NOMO-1 treated with dmso at 0.1 percent for 144 hours (cell line): ENCODE measurements around the gene SLC36A2.
"Not testable (repeated sequence)": the region's sequence is repeated elsewhere in the genome, so short reads cannot be mapped to it uniquely, and the experiment has no call there.

ENCODE experiments used
- DNase-seq: peaks from one replicate; lab custom pipeline; 2025; ENCODE audit not compliant: unreplicated experiment; lab: John Stamatoyannopoulos, UW

The SLC36A2 gene

DNA sequence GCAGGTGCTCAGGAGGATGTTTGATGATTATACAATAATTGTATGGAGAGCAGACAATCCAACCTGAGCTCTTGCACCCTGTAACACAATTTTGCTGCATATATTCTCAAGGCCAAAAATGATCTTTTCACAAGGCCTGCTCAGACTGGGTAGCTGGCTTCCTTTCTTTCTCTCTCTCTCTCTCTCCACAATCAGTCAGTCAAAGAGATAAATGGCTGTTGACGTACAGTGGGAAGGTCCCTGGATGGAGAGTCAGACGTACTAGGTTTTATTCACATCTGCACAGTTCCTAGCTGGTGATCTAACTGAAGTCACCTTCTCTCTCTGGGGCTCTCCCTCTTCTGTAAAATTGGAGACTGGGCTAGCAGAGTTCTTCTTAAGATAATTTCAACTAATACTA, 19.8 kb downstream of the SLC36A2 start:
- no peak for DNase-seq

DNA sequence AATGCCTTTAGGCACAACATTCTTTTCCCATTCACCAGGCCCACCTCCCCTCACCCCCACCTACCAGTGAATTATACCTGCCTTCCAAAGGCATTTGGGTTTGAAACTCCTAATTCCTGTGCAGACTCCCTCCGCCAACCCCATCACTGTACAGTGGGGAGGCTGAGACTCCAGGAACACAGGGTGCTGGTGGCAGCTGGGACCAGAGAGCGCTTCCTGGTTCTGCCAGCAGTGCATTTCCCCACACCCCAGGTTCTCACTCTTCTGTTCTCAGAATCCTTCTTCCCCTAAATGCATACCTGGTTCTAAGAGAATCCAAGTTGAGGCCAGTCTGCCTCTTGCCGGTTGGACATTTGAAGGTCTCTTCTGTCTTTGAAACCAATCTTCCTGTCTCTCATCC, 21.1 kb downstream of the SLC36A2 start:
- no peak for DNase-seq

DNA sequence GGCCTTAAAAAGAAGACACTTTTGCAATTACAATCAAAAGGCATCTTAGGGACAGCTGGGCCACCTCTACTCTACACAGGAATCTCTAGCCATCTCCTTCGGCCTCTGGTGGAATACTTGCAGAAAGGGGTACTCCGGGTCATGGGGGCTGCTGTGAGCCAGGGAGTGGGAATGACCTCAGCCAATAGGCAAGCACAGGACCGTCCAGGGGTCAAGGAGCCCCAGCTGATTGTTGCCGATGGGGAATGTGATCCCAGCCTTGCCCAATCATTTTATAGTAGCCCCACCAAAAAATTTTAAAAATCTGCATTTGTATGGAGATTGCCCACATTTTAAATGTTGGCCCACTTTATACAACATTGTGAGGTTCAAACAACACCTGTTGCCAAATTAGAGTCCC, 26.9 kb downstream of the SLC36A2 start:
- DNase-seq, result no peak

DNA sequence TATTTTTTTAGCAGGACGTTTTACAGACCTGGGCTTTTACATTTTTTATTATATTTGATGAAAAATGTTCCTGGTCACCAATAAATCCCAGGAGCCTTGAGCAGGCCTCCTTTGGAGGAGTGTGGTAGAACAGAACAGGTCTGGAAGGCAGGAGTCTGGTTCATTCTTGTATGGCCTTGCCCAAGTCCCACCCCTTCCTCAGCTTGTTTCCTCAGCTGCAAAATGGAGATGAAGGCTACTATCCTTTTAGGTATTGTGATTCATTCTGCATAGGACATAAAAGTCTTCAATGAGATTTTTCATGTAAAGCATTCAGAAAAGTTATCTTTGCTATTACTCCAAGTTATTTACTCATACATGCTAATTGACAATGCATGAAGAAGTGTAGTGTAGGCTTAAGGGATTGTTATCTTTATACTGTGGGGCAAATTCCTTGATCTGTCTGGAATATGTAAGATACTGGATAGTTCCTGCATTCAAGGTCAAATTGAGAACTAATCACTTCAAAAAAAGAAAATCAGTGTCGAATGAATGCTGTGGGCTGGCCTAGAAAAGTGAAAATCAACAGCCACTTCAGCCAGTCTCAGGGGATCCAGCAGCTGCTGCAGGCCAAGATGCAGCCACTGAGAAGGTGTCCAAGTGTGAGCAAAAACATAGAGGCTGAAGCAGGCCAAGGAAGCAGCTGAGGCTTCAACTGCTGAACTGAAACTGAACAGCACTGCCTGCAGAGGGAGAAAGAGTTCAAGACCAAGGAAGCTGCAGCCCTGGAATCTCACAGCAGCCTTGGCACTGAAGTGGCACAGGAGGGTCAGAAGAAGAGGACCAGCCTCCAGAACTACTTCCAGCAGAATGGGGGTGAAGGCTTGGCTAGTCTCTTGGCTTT, 28.3 kb downstream of the SLC36A2 start:
- no peak for DNase-seq

DNA sequence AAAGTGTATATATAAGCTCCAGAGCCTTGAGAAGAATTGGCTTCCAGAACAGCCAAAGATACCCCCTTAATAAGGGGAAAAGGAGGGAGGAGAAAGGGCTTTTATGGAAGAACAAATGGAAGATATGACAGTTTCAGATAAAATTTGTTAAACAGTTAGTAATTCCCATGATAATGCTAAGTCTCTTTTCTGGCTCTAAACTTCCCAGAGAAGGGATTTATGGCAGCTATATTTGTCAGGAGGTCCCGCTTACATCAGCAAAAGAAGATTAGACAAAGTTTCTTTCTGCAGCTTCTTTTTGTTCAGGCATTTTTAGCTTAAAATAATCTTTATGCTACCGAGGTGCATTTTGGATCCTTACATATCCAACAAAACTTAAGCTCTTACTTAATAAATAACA, 29.5 kb downstream of the SLC36A2 start:
- DNase-seq, result no peak

DNA sequence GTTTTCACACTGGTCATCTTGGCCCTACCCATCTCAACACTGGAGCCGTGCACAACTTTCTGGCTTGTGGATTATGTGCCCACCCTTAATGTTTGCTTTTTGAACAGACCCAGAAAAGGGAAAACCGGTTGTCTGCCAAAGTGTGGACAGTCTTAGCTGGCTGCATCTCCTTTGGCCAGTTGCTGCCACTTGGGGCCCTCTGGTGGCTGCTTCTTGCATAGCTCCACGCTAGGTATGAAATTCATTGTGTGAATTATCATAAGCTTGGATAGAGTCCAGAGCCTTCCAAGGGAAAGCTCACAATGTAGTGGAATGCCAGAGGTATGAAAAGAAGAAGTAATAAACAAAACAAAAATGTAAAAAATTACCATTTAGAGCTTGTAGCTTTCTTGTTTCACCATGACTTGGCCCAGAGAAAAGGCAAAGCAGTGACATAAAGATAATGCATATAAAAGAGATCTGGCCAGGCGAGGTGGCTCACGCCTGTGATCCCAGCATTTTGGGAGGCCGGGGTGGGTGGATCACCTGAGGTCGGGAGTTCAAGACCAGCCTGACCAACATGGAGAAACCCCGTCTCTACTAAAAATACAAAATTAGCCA, 31.3 kb downstream of the SLC36A2 start:
- DNase-seq, result no peak

DNA sequence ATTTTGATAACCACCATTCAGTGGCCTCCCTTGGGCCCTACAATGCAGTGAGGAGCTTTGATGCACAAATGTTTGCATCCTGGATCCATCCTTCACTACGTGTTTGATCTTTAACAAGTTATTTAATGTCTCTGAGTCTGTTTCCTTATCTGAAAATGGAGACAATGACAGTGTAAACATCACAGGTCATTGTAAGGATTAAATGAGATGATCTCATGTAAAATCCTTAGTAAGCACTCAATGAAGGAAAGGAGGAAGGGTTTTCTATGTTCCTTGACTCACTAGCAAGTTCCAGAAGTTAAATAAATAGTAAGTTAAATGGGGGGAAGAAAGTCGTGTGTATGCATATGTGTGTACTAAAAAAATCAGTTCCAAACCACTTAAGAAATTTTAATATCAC, 34.0 kb downstream of the SLC36A2 start:
- no peak for DNase-seq

DNA sequence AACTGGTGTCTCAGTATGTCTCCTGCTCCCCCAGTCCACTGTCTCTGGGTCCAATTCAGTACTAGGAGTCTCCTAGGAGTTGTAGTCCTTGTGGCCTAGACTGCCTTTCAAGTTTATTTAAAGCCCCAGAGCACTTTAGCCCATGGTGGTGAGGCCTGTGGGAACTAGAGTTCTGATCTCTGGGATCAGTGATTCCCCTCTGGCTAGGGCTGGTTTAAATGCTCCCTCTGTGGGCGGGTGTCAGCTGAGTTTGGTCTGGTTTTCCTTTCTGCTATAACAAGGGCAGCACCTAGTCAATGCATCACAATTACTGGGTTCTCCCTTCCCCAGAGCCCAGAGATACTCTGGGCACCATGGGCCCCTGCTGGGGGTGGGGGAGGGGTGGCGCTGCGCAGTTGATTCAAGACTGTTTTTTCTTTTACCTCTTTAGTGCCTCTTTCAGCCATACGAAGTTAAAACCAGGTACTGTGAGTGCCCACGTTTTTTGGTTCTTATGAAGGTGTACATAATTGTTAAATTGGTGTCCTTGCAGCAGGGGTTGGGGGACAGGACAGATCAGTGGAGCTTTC, 34.5 kb downstream of the SLC36A2 start:
- no peak for DNase-seq

DNA sequence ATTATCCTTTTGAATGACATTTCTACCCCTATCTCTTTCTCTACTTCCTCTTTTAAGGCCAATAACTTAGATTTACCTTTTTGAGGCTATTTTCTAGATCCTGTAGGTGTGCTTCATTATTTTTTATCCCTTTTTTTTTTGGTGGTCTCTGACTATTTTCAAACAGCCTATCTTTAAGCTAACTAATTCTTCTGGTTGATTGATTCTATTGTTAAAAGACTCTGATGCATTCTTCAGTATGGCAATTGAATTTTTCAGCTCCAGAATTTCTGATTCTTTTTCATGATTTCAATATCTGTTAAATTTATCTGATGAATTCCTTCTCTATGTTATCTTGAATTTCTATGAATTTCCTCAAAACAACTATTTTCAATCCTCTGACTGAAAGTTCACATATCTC, 36.4 kb downstream of the SLC36A2 start:
- DNase-seq, result no peak

DNA sequence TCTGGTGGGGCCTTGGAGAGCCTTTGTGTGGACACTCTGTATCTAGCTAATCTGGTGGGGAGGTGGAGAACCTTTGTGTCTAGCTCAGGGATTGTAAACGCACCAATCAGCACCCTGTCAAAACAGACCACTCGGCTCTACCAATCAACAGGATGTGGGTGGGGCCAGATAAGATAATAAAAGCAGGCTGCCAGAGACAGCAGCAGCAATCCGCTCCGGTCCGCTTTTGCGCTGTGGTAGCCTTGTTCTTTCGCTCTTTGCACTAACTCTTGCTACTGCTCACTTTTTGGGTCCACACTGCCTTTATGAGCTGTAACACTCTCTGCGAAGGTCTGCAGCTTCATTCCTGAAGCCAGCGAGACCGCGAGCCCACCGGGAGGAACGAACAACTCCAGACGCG, 37.5 kb downstream of the SLC36A2 start:
- DNase-seq, result not testable (repeated sequence)

DNA sequence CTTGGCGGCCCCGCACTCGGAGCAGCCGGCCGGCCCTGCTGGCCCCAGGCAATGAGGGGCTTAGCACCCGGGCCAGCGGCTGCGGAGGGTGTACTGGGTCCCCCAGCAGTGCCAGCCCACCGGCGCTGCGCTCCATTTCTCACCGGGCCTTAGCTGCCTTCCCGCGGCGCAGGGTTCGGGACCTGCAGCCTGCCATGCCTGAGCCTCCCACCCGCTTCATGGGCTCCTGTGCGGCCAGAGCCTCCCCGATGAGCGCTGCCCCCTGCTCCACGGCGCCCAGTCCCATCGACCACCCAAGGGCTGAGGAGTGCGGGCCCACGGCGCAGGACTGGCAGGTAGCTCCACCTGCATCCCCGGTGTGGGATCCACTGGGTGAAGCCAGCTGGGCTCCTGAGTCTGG, 38.1 kb downstream of the SLC36A2 start:
- DNase-seq, result not testable (repeated sequence)

DNA sequence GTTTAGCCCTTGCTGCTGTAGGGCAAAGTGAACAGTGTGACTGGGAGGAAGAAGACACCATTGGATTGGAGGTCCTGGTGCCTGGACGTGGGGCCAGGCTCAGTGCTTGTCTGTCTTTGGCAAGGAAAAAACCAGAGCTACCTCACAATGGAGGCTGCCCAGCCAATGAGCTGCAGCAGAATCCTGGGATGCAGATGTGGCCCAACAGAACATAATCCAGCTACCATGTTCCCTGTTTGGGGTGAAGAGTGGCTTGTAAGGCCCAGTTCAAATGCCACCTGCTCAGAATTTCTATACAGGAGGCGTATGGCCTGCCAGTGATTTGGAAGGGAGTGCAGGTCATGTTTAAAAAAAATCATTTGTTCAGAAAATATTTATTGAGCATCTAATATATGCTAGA, 43.7 kb downstream of the SLC36A2 start, which contains the start of gene SLC36A3:
Gene SLC36A3, minus strand, starts transcription at position 101 of the 400 bp plus-strand sequence. CDS start 412 bp downstream, outside the sequence.
- DNase-seq, result no peak

DNA sequence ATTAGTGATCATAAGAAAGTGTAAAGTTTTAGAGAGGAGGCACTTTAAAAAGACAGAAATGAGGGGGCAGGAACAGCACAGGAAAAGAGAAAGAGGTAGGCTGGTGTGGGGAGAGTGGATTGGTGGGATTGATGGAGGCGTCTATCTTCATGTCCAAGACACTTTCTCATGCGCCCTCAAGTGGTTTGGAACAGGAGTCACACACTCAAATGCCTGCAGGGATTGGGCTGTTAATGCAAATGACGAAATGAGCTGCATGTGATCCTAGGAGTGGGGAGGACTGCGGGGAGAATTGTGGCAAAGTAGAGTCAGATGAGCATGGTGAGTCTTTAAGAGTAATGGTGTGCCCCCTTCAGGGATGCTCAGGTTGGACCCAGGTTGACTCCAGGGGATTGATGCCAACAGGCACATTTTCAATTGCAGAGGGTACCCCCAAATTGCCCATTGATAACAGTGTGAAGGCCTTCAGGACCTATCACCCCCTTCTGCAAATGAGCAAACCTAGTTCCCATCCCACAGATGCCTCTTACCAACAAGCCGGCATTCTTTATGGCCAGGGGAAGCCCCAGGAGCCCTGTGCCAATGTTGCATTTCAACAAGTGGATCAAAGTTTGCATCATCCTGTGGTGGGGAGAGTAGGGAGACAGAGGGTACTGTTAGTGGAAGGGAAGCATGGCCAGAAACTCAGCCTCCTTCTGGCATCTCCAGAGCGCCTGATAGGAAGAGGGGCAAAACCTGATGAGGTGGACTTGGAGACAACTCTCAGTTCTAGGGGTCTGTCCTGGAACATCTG, 49.1 kb downstream of the SLC36A2 start:
- DNase-seq, result peak; percentile 5

DNA sequence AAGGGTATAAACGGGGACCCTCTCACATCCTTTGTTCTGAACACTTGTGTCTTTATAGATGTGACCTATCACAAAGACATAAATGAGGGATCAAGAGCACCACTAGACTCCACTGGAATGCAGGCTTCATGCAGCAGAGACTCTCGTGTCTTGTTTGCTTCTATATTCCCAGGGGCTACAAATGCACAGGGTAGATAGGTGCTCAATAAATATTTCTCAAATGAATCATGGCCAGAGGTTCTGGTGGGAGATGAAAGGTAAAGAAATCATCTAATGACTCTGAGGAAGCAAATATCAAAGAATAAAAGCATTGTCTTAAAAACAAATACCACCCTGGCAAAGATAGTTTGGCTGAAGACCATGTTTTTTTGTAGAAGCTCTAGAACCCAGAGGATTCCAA, 50.4 kb downstream of the SLC36A2 start:
- DNase-seq, result no peak

DNA sequence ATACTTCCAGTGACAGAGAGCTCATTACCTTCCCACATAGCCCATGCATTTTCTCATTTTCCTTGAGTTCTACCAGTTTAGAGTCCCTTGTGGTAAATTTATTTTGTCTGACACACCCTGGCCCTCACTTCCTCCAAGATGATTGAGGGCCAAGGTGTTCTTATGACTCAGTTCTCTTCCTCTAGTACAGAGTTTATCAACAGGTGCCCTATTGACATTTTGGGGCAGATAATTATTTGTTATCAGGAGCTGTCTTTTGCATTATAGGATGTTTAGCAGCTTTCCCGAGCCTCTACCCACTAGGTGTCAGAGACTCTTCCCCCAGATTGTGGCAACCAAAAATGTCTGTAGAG, 50.9 kb downstream of the SLC36A2 start:
- no peak for DNase-seq

DNA sequence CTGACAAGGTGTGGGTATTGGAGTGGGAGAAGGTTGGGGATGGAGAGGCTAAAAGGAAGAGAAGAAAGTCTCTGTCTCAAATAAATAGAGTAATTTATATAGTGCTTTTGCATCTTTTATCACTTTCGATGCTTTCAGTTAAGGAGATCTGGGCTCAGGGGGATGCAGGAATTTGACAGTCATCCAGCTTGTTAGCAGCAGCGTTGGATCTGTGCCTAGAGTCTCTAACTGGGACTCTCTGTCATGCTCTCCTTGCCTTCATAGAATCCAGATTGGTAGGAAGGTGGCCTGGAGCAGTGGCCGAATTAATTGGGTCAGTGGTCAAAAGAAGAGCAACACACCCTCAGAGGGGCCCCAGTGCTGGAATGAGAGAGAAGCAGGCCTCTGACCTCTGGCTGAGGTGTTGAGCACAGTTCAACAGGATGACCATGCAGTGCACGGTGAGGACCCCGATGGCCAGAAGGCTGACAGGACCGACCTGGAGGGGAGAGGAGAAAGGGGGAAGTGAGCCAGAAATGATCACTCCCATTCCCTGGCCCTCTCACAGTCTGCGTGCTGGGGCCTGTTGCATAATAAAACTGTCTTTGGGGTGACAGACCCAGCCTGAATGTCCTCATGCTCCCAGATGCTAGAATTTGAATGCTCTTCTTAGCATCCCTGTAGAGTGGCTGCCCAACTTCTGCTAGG, 51.4 kb downstream of the SLC36A2 start:
- peak; percentile 72 for DNase-seq

DNA sequence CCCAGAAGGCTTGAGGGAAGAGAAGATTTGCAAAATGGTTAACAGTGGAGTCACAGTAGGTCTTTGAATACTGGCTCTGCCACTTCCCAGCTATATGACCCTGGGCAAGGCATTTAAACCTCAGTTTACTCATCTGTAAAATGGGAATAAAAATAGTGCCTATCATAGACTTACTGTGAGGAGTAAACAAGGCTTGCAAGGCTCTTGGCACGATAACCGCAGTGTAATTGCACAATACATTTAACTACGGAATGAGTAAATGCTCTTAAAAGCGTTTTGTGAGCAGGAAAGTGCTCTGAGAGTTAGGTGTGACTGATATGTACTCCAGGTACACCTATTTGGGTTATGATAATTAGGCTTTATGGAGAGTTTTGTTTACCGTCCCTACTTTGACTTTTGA, 52.2 kb downstream of the SLC36A2 start:
- DNase-seq, result peak; percentile 41

DNA sequence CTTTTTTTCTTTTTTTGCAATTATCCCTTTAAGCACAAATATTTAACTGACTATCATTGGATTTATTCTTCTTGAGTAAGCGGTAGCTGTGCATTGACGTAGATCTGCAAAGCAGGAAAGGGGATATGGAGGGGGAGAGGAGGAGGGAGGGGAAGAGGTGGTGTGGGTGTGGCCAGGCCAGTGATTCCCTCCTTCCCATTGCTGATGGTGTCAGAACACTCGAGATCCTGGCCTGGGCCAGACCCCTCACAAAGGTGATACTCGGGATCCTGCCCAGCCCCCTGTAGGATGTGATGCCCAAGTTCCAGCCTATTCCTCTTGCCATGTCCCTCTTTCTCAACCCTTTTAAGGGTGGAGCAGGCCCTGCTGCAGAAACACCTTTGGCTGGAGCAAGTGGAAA, 53.7 kb downstream of the SLC36A2 start:
- no peak for DNase-seq

DNA sequence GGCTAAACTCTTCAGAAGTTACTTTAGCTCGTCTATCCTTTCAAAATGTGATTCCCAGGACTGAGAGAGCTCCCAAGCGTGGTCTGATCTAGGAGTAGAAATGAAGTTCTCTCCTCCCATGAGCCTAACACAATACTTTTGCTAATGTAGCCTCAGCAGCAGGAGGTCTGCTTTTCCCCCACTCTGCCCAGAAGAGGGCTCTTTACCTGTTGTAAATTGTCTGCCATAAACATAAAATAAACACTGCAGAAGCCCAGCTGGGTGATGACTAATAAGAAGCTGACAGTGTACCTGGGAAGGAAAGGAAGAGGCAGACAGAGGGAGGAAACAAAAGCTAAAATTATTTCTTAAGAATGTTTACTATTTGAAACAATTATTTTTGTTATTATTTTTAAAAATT, 59.2 kb downstream of the SLC36A2 start:
- no peak for DNase-seq

DNA sequence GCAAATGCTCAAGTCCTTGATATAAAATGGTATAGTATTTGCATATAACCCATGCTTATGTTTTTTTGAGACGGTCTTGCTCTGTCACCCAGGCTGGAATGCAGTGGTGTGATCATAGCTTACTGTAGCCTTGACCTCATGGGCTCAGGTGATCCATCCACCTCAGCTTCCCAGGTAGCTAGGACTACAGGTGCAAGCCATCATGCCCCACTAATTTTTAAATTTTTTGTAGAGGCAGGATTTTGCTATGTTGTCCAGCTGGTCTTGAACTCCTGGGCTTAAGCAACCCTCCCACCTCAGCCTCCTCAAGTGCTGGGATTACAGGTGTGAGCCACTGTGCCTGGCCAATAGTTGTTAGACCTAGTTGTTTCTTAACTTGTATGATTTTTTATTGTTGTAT, 61.1 kb downstream of the SLC36A2 start:
- DNase-seq, result no peak

DNA sequence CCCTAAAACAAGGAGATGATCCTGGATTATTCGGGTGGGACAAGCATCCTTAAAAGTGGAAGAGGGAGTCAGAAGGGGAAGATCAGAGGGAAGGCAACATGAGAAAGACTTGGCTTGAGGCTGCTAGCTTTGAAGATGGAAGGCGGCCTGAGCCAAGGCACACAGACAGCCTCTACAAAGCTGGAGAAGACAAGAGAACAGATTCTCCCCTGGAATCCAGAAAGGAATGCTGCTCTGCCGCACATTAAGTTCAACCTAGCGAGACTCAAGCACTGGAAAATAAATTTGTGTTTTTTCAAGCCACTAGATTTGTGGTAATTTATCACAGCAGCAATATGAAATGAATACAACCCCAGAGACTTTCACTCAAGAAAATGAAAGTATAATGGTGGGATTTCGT, 61.7 kb downstream of the SLC36A2 start:
- DNase-seq, result no peak
